HG02588 (cell line): ENCODE measurements around the gene CAPZB.

Experiments used
- ATAC-seq: cut with Tn5 transposase; IDR thresholded peaks from one replicate; pipeline ENCODE4 v1.9.1; 2021; ENCODE audit warnings: mild to moderate bottlenecking, moderate library complexity; ENCODE audit not compliant: unreplicated experiment

Gene CAPZB

GRCh38 chr1:19390166-19390850, 95.0 kb downstream of the CAPZB start:
- ATAC-seq, result no peak

- ATAC-seq, result no peak
These were observed 96.4 kb downstream of the CAPZB start for GRCh38 chr1:19388980-19389379.

DNA sequence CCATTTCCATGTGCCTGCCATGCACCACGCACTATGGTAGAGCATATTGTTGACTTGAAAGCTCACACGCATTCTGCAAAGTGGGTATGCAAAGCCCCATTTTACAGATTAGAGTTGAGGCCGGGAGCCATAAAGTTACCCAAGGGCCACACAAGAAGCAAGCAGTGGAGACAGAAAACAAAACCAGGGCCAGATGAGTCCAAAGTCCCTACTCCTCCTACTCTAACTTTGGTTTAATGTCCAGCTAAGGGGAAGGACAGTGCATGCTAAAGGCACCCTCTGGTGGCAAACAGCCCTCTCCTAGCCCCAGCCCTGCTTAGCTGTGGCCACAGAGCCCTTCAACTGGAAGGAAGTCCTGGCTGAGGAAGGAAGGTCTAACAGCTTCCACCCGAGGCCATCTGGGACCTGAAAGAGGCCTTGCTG, 98.3 kb downstream of the CAPZB start:
- no peak for ATAC-seq

GRCh38 chr1:19385869-19386591, 99.3 kb downstream of the CAPZB start:
- ATAC-seq, result no peak

GRCh38 chr1:19385221-19385620, 100.1 kb downstream of the CAPZB start:
- ATAC-seq, result no peak

- ATAC-seq, result no peak
These were observed 100.6 kb downstream of the CAPZB start for GRCh38 chr1:19384772-19385187.

- no peak for ATAC-seq
These were observed 101.2 kb downstream of the CAPZB start for GRCh38 chr1:19384113-19384512.

- no peak for ATAC-seq
These were observed 103.1 kb downstream of the CAPZB start for GRCh38 chr1:19382222-19382621.

DNA sequence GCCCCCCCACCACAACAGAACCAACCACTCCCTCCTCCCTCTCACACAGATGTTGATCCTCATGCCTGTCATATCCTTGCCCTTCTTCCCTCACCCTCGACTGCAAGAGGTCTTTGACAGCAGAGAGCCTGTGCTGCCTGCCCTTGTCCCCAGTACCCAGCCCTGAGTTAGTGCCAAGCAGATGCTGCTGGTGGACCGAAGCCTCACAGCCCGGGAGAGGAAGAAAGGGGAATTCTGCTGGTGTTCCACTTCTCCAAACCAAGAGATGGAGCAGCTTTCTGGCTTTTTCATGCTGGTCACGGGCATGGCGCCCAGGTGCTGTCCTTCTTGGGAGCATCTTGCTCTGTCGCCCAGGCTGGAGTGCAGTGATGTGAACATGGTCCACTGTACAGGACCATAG, 104.1 kb downstream of the CAPZB start:
- ATAC-seq, result no peak

DNA sequence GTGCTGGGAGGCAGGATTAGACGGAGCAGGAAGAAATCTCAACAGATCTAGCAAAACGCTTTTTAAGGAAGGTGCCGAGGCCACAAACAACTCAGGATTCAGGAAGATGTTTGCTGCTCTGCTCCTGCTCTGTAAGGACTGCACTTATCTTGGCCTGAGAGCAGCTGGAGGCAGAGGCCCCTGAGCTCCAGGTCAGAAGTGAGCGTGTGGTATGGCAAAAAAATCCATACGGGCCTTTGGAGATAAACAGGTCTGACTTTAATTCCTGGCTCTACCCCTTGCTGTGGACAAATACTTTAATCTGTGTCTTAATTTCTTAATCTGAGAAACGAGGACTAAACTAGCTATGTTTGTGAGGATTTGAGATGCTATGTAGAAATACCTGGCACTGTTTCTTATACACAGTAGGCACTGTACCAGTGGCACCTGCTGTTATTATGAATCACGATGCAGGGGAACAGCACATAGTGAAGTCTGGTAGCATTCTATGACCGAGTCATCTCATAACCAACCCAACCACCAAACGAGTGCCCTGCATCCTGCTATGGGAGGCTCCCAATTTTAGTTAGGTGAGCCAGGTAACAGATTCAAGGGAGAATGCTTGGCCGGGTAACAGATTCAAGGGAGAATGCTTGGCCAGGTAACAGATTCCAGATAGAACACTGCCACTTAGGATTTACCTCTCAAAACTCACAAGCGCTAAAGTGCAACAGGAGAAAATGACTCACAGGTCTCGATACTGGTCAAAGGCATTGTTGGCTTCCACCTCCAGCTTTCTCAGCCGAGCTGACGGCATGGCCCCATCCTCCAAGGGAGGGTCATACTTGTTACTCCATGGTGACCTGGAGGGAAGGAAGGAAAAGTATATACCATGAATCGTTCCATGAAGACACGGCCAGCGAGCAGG, 107.3 kb downstream of the CAPZB start:
- ATAC-seq, result no peak

DNA sequence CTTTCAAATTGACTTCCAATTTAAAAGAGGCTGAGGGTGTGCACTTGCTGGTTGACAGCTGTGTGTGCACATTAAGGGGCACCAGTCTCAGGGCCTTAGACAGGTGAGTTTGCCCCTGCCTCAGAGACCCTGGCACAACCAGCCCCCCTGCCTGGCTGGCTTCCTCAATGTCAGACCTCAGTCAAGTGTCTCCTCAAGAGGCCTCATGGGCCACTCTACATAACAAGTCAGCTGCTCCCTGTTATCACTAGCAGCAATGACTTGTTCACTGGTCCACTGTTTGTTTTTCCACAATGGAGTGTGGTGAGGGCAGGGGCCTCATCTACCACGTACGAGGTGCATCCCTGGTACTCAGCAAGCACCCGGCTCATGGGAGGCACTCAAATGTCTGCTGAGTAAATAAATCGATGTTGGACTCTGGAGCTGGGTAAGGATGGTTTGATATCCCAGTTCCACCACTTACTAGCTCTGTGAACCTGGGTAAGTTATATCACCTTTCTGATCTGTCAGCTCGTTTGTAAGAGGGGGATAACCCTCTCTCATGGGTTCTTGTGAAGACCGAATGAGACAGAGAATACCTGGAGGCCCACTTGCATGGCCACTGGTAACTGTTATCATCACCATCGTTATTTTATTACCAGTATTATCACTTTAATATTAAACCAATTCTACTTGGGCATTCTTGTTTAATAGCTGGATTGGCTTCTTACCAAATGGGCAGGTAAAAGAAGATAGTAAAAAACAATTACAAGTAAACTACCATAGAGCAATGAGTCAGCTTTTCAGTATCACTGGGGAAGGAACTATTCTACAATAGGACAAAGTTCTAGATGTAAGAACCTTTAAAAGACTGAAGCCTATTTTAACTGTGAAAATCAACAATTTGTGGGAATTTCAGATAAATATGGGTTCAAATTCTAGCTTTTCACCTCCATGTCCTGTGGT, 108.6 kb downstream of the CAPZB start:
- no peak for ATAC-seq

- ATAC-seq, result no peak
These were observed 109.5 kb downstream of the CAPZB start for GRCh38 chr1:19375631-19376400.

DNA sequence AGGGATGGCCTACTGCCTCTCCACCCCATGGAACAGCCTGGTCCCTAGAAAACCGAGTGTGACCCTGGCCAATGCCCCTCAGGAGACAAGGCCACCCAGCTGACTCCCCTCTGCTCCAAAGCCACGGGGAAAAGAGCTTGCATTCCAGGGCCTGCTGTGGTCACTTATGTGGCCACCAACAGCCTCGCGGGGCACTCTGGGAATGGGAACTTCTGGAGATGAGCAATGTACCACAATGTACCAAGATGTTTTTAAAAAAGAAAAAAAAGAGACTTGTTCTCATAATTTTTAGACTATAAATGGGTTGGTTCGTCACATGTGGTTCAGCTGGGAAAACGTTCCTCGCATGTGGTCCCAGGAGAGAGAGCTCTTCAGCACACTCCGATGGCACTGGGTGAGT, 110.4 kb downstream of the CAPZB start:
- ATAC-seq, result no peak

DNA sequence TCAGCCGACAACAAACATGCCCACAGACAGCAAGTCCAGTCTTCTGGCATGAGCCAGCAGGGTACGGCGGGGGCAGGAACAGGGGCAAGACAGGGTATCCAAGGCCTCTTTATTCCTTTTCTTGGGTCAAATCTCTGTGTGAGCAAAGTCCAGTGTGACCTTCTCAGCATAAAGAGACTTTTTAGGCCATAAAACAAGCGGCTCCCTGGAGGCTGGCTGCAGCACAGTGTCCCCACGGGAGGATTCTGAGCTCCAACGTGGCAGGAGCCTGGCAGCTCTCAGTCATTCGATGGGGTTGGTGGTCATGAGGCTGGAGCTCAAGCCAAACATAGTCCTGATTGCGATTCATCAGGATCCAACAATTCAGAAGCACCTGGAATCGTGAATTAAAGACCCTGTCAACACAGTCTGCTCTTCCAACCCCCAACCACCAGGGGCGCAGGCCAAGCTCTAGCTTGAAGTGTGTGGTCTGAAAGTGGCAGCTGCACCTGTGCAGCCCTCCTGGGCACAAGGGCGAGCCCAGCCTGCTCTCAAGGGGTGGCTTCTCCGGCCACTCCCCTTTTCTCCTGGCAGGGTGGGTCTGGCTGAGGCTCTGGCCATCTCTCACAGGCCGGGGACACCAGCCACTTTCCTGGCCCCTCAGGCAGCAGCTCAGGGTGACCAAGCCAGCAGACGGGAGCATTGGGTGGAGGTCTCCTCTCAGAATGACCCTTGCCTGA, 111.1 kb downstream of the CAPZB start:
- ATAC-seq, result no peak

- no peak for ATAC-seq
These were observed 111.9 kb downstream of the CAPZB start for GRCh38 chr1:19373211-19374082.

GRCh38 chr1:19372602-19373001, 112.7 kb downstream of the CAPZB start:
- no peak for ATAC-seq

- no peak for ATAC-seq
These were observed 113.2 kb downstream of the CAPZB start for GRCh38 chr1:19372136-19372514.
